Measurements from ENCODE around the gene EVI5.
A peak's percentile ranks its signal among the peaks of the same experiment; 100 is the strongest.

Gene EVI5

GRCh38 chr1:92476071-92476631 is 308.8 kb downstream of the EVI5 start:
- Mint-ChIP-seq H3K27me3 (ENCODE audit: low read depth) (no peaks in the 10 kb centered on the region), H3K4me3 (peak overlapping the region; percentile 80), H3K4me1 (ENCODE audit: low read depth) (peaks cover 70% of the 10 kb centered on the region), H3K36me3 (ENCODE audit: low read depth) (peaks cover 86% of the 10 kb centered on the region), H3K27ac (peak overlapping the region; percentile 85), H3K9me3 (no peaks in the 10 kb centered on the region)
- DNase-seq (ENCODE audit: low spot score): peak; percentile 65

- Mint-ChIP-seq H3K27me3 (ENCODE audit: low read depth) (no peaks in the 10 kb centered on the region), H3K4me3 (peak overlapping the region; percentile 80), H3K9me3 (no peaks in the 10 kb centered on the region), H3K36me3 (ENCODE audit: low read depth) (peaks cover 89% of the 10 kb centered on the region), H3K27ac (peak overlapping the region; percentile 85), H3K4me1 (ENCODE audit: low read depth) (peaks cover 77% of the 10 kb centered on the region)
- DNase-seq (ENCODE audit: low spot score): no peak
These were observed 309.9 kb downstream of the EVI5 start for GRCh38 chr1:92475029-92475428.

- Mint-ChIP-seq H3K27ac (peak overlapping the region; percentile 85), H3K36me3 (ENCODE audit: low read depth) (peaks cover 85% of the 10 kb centered on the region), H3K4me3 (peak overlapping the region; percentile 80), H3K4me1 (ENCODE audit: low read depth) (peaks cover 72% of the 10 kb centered on the region), H3K9me3 (no peaks in the 10 kb centered on the region), H3K27me3 (ENCODE audit: low read depth) (no peaks in the 10 kb centered on the region)
- DNase-seq (ENCODE audit: low spot score): peak; percentile 62
These were observed 311.0 kb downstream of the EVI5 start for GRCh38 chr1:92473781-92474495.

GRCh38 chr1:92470216-92470615 is 314.7 kb downstream of the EVI5 start:
- H3K9me3 Mint-ChIP-seq: no peaks in the 10 kb centered on the region
- H3K4me1 Mint-ChIP-seq (ENCODE audit: low read depth): peaks cover 63% of the 10 kb centered on the region
- H3K27ac Mint-ChIP-seq: no peak overlapping the region
- no peak for DNase-seq (ENCODE audit: low spot score)
- H3K36me3 Mint-ChIP-seq (ENCODE audit: low read depth): peaks cover 64% of the 10 kb centered on the region
- no peak overlapping the region for H3K4me3 Mint-ChIP-seq
- no peaks in the 10 kb centered on the region for H3K27me3 Mint-ChIP-seq (ENCODE audit: low read depth)

GRCh38 chr1:92466683-92467352 is 318.1 kb downstream of the EVI5 start:
- peak overlapping the region; percentile 32 for H3K4me3 Mint-ChIP-seq
- peaks cover 61% of the 10 kb centered on the region for H3K4me1 Mint-ChIP-seq (ENCODE audit: low read depth)
- peaks cover 43% of the 10 kb centered on the region for H3K36me3 Mint-ChIP-seq (ENCODE audit: low read depth)
- no peak for DNase-seq (ENCODE audit: low spot score)
- peak overlapping the region; percentile 37 for H3K27ac Mint-ChIP-seq
- H3K9me3 Mint-ChIP-seq: no peaks in the 10 kb centered on the region
- no peaks in the 10 kb centered on the region for H3K27me3 Mint-ChIP-seq (ENCODE audit: low read depth)

- Mint-ChIP-seq H3K27me3 (ENCODE audit: low read depth) (no peaks in the 10 kb centered on the region), H3K4me3 (peak overlapping the region; percentile 29), H3K9me3 (no peaks in the 10 kb centered on the region), H3K4me1 (ENCODE audit: low read depth) (peaks cover 67% of the 10 kb centered on the region), H3K27ac (peak overlapping the region; percentile 77), H3K36me3 (ENCODE audit: low read depth) (peaks cover 31% of the 10 kb centered on the region)
- DNase-seq (ENCODE audit: low spot score): no peak
These were observed 319.7 kb downstream of the EVI5 start for GRCh38 chr1:92465256-92465647.

- no peak for DNase-seq (ENCODE audit: low spot score)
- Mint-ChIP-seq H3K4me3 (peak overlapping the region; percentile 29), H3K27ac (peak overlapping the region; percentile 77), H3K27me3 (ENCODE audit: low read depth) (no peaks in the 10 kb centered on the region), H3K9me3 (no peaks in the 10 kb centered on the region), H3K4me1 (ENCODE audit: low read depth) (peaks cover 66% of the 10 kb centered on the region), H3K36me3 (ENCODE audit: low read depth) (peaks cover 27% of the 10 kb centered on the region)
These were observed 320.2 kb downstream of the EVI5 start for GRCh38 chr1:92464588-92465255.

- Mint-ChIP-seq H3K4me3 (peak overlapping the region; percentile 24), H3K9me3 (no peaks in the 10 kb centered on the region), H3K36me3 (ENCODE audit: low read depth) (peaks cover 14% of the 10 kb centered on the region), H3K4me1 (ENCODE audit: low read depth) (peaks cover 65% of the 10 kb centered on the region), H3K27me3 (ENCODE audit: low read depth) (no peaks in the 10 kb centered on the region), H3K27ac (peak overlapping the region; percentile 9)
- DNase-seq (ENCODE audit: low spot score): no peak
These were observed 323.4 kb downstream of the EVI5 start for GRCh38 chr1:92461364-92462097.

- H3K36me3 Mint-ChIP-seq (ENCODE audit: low read depth): peaks cover 6% of the 10 kb centered on the region
- no peaks in the 10 kb centered on the region for H3K9me3 Mint-ChIP-seq
- H3K27ac Mint-ChIP-seq: peak overlapping the region; percentile 89
- peaks cover 55% of the 10 kb centered on the region for H3K4me1 Mint-ChIP-seq (ENCODE audit: low read depth)
- no peaks in the 10 kb centered on the region for H3K27me3 Mint-ChIP-seq (ENCODE audit: low read depth)
- no peak for DNase-seq (ENCODE audit: low spot score)
- H3K4me3 Mint-ChIP-seq: peak overlapping the region; percentile 73
These were observed 325.0 kb downstream of the EVI5 start for GRCh38 chr1:92459871-92460320.

All from T-helper 2 cell treated with Interferon-gamma antibody and Interleukin-4, amounts not matched to agents 5 μg/mL and 100 μg/mL, for 36 hours (primary cell).